HG02840 (cell line): Measurements from ENCODE around the gene PDLIM7.
"Not testable (repeated sequence)": the region's sequence is repeated elsewhere in the genome, so short reads cannot be mapped to it uniquely, and the experiment has no call there.

Source experiments
- ATAC-seq: cut with Tn5 transposase; IDR thresholded peaks from one replicate; pipeline ENCODE4 v1.9.1; 2021; ENCODE audit warnings: mild to moderate bottlenecking, moderate library complexity, moderate number of reproducible peaks; ENCODE audit not compliant: unreplicated experiment, low FRiP score

The PDLIM7 gene

GRCh38 chr5:177492841-177493240 is 4.6 kb downstream of the PDLIM7 start:
- no peak for ATAC-seq

GRCh38 chr5:177491983-177492746 is 5.2 kb downstream of the PDLIM7 start:
- ATAC-seq, result no peak

DNA sequence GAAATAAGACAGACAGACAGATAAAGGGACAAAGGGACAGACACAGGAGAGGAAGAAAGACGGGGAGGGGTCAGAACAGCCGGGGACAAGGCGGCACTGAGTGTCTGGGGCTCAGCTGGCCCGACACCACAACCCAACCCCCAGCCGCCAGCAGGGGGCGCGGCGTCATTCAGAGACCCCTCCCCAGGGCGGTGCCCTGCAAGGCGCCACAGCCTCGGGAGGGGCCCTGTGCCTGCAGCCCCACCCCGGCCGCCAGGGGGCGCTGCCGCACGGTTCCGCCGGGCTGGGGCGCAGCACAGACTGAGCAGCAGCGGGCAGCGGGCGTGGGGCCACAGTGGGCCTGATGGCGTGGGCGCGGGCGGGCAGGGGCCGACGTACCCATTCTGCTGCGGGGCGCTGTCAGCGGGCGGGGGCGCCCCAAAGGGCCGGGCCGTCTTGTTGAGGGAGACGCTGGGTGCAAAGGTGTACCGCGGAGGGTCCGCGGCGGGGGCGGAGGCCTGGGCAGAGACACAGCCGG is 5.9 kb downstream of the PDLIM7 start:
- no peak for ATAC-seq

- ATAC-seq, result no peak
Observed at GRCh38 chr5:177490992-177491391, 6.4 kb downstream of the PDLIM7 start.

DNA sequence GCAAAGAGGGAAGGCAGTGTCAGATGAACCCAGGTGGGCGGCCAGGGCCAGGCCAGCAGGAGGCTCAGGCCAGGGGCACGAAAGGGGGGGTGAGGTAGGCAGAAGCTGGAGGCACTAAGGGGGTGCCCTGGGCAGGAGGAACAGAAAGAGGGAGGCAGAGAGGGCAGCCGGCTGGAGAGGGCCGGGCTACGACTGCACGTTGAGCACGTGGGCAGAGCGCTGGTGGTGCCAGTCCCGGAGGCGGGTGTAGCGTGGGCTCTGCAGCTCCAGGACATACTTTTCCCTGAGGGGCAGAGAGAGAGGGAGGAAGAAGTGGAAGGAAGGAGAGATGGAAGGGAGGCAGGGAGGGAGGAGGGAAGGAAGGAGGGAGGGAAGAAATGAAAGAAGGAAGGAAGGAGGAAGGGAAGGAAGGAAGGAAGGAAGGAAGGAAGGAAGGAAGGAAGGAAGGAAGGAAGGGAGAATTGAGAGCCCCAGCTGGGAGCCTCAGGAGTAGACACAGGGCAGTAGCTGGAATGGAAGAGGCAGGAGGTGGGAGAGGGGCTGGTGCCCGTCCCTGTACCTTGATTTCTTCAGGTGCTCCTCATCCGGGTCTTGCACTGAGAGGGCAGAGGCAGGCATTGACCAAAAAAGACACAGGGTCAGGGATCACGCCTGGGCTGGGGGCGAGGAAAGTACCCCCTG is 7.0 kb downstream of the PDLIM7 start:
- no peak for ATAC-seq

DNA sequence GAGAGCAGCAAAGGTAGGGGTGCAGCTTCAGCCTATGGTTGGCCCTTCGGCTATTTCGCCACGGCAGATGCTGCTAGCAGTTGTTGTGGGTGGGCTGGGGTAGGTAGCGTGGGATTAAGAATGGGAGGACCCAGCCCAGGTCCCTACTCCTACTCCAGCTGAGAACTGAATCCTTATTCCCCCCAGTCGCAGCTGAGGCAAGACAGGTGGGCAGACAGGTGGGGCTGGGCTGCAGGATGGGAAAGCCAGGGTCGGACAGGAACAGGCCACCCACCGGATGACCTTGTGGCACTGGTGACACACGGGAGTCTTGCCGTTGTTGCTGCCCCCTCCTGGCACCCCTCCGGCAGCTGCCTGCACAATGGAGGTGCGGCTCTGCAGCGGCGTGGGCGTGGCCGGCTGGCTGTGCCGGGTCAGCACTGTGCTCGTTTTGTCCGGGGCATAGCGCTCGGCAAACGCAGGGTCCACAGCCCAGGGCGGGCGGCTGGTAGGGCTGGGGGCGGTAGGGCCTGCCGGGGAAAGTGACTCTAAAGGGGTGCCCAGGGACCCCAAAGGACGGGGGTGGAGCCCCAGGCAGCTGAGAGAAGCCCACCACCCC is 8.2 kb downstream of the PDLIM7 start:
- ATAC-seq, result no peak

DNA sequence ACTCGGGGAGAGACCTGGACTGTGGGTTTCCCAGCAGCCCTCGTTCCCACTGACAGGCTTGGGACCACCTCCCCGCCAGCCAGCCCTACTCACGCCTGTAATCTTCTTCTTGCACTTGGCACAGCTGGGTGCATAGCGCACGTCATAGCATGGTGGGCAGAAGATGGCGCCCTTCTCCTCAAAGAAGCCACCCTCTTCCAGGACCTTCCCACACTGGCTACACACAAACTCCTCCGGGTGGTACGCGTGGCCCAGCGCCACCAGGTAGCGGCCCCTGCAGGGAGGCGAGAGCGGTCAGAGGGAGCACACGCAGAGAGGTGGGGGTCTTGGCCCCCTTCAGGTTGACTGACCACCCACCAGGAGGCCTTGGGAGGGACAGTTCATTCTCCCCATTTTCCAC is 9.4 kb downstream of the PDLIM7 start:
- no peak for ATAC-seq

DNA sequence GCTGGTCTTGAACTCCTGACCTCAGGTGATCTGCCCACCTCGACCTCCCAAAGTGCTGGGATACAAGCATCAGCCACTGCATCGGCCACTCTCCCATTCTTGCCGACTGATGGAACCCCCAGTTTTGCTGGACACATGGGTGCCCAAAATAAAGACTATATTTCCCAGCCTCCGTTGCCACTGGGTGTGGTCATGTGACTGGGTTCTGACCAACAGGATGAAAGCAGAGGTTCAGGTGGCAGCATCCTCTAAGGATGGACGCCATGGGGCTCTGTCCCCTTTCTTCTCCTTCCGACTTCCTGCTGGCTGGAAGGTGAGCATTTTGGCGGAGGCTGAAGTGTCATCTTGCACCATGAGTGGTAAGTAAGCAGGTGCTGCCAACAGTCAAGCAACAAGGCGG is 10.3 kb downstream of the PDLIM7 start:
- no peak for ATAC-seq

- ATAC-seq, result no peak
Observed at GRCh38 chr5:177486256-177486655, 11.1 kb downstream of the PDLIM7 start.

GRCh38 chr5:177485753-177486152 is 11.7 kb downstream of the PDLIM7 start:
- ATAC-seq, result not testable (repeated sequence)

GRCh38 chr5:177484902-177485549 is 12.4 kb downstream of the PDLIM7 start:
- ATAC-seq, result no peak

DNA sequence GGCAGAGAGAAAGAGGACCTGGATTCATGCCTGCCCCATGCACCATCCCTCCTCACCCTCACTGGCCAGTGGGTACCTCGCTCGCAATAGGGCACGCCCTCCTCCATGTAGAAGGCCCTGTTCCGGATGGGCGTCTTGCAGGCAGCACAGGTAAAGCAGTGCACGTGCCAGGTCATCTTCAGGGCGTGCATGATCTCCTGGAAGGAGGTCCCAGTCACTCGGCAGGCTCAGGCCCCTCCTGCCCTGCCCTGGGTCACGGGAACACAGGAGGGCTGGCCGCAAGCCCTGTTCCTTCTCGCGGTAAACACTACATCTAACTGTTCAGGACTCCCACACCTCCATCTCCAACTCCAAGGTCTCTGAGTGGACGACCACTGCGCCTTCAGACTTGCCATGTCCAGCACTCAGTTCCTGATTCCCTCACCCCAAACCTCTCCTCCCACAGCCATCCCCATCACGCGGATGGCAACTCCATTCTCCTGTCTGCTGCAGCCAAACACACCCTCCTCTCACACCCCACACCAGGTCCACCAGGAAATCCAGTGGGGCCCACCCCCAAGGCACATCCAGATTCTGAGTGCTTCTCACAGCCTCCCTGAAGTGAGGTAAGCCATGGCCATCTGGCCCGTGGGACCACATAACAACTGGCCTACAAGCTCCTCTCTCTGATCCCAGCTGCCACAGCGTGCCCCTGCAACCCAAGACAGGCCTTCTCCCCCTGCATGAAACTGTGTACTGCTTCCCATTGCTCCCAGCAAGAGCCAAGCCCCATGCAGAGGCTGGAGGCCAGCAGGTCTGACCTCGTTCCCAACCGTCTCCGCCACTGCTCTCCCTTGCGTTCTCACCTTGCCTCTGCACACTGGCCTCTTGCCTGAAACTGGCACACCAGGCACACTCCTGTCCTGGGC is 13.2 kb downstream of the PDLIM7 start:
- ATAC-seq, result no peak

- ATAC-seq, result no peak
Observed at GRCh38 chr5:177483042-177483441, 14.4 kb downstream of the PDLIM7 start.

DNA sequence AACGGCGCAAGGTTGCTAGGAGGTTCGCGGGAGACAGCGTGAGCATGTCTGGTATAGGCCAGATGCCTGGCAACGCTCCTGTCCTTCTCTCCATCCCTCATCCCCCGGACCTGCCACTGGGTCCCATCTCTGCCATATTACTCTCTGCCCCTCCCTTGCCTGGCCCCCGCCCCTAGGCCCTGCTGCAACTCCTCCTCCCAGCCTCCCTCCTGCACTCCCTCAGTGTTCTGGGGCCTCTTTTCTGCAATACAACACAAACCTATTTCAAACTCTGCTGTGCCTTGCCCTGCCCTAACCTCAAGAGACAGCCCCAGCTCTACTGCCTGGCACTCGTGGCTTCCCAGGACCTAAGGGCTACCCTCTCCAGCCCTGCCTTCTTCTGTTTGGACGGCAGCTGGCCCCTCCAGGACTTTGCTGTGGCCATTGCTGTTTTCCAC is 15.0 kb downstream of the PDLIM7 start:
- no peak for ATAC-seq

DNA sequence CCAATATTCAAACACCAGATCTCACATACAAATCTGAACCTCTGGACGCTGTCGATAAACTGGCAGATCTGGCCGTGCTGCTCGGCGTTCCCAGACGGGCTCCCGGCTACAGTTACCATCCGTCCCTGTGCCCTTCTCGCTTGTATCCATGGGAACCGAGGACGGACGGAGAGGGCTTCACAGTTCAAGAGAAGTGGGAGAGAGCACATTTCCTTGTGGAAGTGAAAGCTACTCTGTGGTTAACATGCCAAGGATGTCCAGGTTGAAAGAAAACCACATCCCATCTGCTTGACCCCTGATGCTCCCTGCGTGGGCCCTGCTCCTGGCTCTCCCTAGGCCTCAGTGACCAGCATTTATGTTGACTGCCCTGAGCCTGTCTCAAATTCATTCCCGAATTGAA is 17.6 kb downstream of the PDLIM7 start:
- no peak for ATAC-seq

- ATAC-seq, result no peak
Observed at GRCh38 chr5:177478711-177479646, 18.4 kb downstream of the PDLIM7 start.

DNA sequence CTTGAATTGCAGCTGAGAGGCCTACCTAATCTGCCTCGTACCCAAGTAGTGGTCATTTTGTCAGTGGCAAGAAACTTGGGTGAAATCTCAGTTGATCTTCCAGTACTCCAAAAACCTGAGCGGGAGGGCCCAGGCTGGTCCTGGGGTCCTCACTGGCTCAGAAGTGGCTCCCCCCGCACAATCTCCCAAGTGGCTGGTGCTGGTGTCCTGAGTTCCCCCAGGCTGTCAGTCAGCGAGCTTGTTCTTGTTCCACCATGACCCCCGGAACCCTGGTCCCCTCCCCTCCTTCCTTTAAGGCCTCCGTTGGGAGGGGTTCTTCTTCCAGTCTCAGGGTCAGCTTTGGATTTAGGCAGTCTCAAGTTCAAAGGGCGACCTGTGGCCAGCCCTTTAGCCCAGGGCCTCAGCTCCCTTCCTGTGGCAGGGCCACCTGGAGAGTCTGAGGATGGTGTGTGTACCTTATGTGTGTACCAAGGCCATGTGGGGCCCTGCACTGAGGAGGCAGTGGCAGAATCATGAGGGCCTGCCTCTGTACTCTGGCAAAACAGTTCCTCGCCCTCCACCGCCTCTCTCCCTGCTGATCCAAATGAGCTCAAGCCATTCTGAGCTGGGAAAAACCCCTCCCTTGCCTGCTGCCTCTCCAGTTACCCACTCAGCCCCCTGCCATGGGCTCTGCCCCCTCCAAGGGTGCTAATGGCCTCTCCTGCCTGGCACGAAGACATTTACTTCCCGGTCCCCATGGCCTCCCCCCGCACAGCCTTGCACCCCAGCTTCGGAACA is 19.5 kb downstream of the PDLIM7 start:
- no peak for ATAC-seq
